Measurements from ENCODE around the gene UBE2G1. TPM values are rescaled to one million over a fixed set of nuclear protein-coding genes. Genes with fewer than 3 reads are reported as not detected.

Gene UBE2G1
- total and polyA plus RNA-seq, 9 of the 15 experiments (the other 6 are each of a cell fraction or from before 2014, with no cell fraction given) = 10.1 to 65.9 (median 29.7) TPM

DNA sequence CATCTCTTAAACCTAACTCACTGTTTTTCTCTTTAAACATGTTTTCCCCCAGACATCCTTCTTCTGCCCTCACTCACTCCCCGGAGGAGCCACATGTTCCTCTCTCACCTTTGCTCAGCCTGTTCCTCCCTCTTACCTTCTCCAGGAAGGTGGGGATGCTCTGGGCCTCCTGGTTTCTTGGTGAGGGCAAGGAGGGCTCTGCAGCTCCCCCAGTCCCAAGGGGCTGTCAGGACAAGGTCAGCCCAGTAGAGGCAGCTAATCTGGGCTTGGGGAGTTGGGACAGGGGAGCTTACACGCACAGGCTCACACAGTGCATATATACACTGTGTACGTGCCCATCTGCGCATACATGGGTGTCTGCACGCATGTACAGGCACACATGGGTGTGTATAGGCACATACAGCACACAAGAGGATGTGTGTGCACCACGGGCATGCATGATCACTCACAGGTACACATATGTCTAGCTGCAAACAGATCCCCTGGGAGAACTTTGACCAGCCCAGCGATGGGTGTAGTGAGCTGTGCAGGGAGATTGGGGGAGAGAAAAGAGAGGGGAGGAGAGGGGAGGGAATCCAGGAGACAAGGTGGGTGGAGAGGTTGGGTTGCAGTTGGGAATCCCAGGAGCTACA is 38.7 kb upstream of the UBE2G1 start:
- Histone ChIP-seq H3K36me3 (ENCODE audit: control insufficient read depth, insufficient read depth, low read length) (no peaks in the 10 kb centered on the region), H3K4me2 (ENCODE audit: insufficient read depth, low read length) (no peak overlapping the region), H3K9ac (ENCODE audit: insufficient read depth in 1 of 2, low read depth in 2 of 2, low read length in 2 of 2) (no peak overlapping the region; a peak in 1 of 4 replicates), H3K4me3 (no peak overlapping the region), H2AFZ (ENCODE audit: low read depth, low read length) (no peak overlapping the region), H3K9me3 (replicated peaks; ENCODE audit: control insufficient read depth, insufficient read depth, low read depth, low read length) (no peaks in the 10 kb centered on the region), H3K27me3 (ENCODE audit: control insufficient read depth in 2 of 2, insufficient read depth in 2 of 2, low read length in 2 of 2) (no peaks in the 10 kb centered on the region), H3K79me2 (ENCODE audit: control insufficient read depth, insufficient read depth, low read length) (no peaks in the 10 kb centered on the region), H3K27ac (ENCODE audit: extremely low read depth, low read depth, low read length) (no peak overlapping the region), H3K4me1 (replicated peaks in 1 of 2; ENCODE audit: control insufficient read depth in 2 of 2, insufficient read depth in 2 of 2, low read length in 2 of 2) (no peaks in the 10 kb centered on the region; a peak in 1 of 5 replicates), H3K9me1 (ENCODE audit: control insufficient read depth, insufficient read depth, low read length) (no peaks in the 10 kb centered on the region), H4K20me1 (replicated peaks; ENCODE audit: control insufficient read depth, insufficient read depth, low read length) (no peaks in the 10 kb centered on the region)
- intact Hi-C loops (cut with micrococcal nuclease) (no loop called here), in situ Hi-C loops (cut with MboI) (no loop called here)
- ChIA-PET CTCF (ENCODE audit: low intra/inter-chr PET ratio) (no interaction called here), POLR2A (interaction anchor here (0.8 to 1.9 kb wide), 2 partner anchors 11 to 166 kb away, joined by 3 to 7 read pairs; no protein-coding TSS in a partner anchor)
- BruUV-seq (replicated peaks) = no TSS peak
- no peak for FAIRE-seq
- peak; percentile 36; the same call in 1 of the 3 replicates for ATAC-seq
- 28% methylated on average over 7 of the region's 7 CpGs for WGBS (ENCODE audit: insufficient coverage, low coverage, missing lambda C conversion rate)
- no peak for DNase-seq (ENCODE audit: extremely low read depth in 1 of 4, low spot score in 3 of 4)
- TF ChIP-seq HDAC6 (IDR thresholded peaks at IDR 0.05; ENCODE audit: low read depth, low read length) = no peak

DNA sequence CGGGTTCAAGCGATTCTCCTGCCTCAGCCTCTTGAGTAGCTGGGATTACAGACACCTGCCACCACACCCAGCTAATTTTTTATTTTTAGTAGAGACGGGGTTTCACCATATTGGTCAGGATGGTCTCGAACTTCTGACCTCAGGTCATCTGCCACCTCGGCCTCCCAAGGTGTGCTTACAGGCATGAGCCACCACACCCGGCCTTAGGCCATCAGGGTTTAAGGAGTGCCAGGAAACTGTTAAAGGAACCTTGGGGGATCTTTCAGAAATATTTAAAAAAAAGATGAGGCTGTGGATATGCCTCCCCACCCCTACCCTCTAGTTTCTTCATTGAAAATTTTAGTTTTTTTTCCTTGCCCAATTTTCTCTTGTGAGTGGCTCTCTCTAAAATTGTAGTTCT is 31.4 kb upstream of the UBE2G1 start:
- no TSS peak for BruUV-seq (replicated peaks)
- in situ Hi-C loops (cut with MboI) = no loop called here
- Histone ChIP-seq H3K4me1 (replicated peaks in 1 of 2; ENCODE audit: control insufficient read depth in 2 of 2, insufficient read depth in 2 of 2, low read length in 2 of 2) (no peaks in the 10 kb centered on the region; a peak in 1 of 5 replicates), H3K4me2 (ENCODE audit: insufficient read depth, low read length) (no peak overlapping the region), H3K9ac (ENCODE audit: insufficient read depth in 1 of 2, low read depth in 2 of 2, low read length in 2 of 2) (no peak overlapping the region), H3K27ac (ENCODE audit: extremely low read depth, low read depth, low read length) (no peak overlapping the region), H4K20me1 (replicated peaks; ENCODE audit: control insufficient read depth, insufficient read depth, low read length) (no peaks in the 10 kb centered on the region), H3K36me3 (ENCODE audit: control insufficient read depth, insufficient read depth, low read length) (no peaks in the 10 kb centered on the region), H3K4me3 (no peak overlapping the region), H3K27me3 (ENCODE audit: control insufficient read depth in 2 of 2, insufficient read depth in 2 of 2, low read length in 2 of 2) (no peaks in the 10 kb centered on the region), H2AFZ (ENCODE audit: low read depth, low read length) (no peak overlapping the region), H3K79me2 (ENCODE audit: control insufficient read depth, insufficient read depth, low read length) (no peaks in the 10 kb centered on the region), H3K9me3 (replicated peaks; ENCODE audit: control insufficient read depth, insufficient read depth, low read depth, low read length) (no peaks in the 10 kb centered on the region), H3K9me1 (ENCODE audit: control insufficient read depth, insufficient read depth, low read length) (no peaks in the 10 kb centered on the region)
- FAIRE-seq (no peak), ATAC-seq (no peak), DNase-seq (ENCODE audit: extremely low read depth in 1 of 4, low spot score in 3 of 4) (no peak)
- intact Hi-C loops (cut with micrococcal nuclease) = no loop called here
- CTCF ChIA-PET (ENCODE audit: low intra/inter-chr PET ratio) = no interaction called here
- POLR2A ChIA-PET = interaction anchor here (0.6 kb wide), 1 partner anchor 14 kb away, joined by 3 read pairs; no protein-coding TSS in a partner anchor
- WGBS (ENCODE audit: insufficient coverage, low coverage, missing lambda C conversion rate) = 47% methylated on average over 4 of the region's 6 CpGs
- TF ChIP-seq CEBPB (tag; IDR thresholded peaks at IDR 0.05) (no peak), ZNF146 (CRISPR knock-in tag; IDR thresholded peaks at IDR 0.05; ENCODE audit: unreplicated experiment) (no peak), ATF7 (IDR thresholded peaks at IDR 0.05) (no peak), LARP7 (IDR thresholded peaks at IDR 0.05) (no peak), ZNF778 (CRISPR knock-in tag; IDR thresholded peaks at IDR 0.05) (no peak)

Data from K562 (cell line).